HEK293T (cell line): ENCODE results near the gene HMCN2.
"Not testable (repeated sequence)": the region's sequence is repeated elsewhere in the genome, so short reads cannot be mapped to it uniquely, and the experiment has no call there.

Experiments used
- CTCF ChIA-PET: fragments of 350-600 bp; formaldehyde crosslinking; extraction: SDS; loops from one replicate; lab custom pipeline; 2021; ENCODE audit warnings: antibody characterized with exemption, inconsistent platforms; lab: Yijun Ruan, JAX
- POLR2A ChIA-PET: fragments of 350-600 bp; formaldehyde crosslinking; extraction: SDS; loops from one replicate; lab custom pipeline; 2020; ENCODE audit warnings: antibody characterized with exemption, inconsistent platforms; lab: Yijun Ruan, JAX
- DNase-seq: peaks from one replicate; pipeline ENCODE4 v3.0.0; 2012; ENCODE audit warnings: mixed read lengths; ENCODE audit errors: extremely low spot score
- ARNT ChIP-seq: fragments of 450-650 bp; IDR thresholded peaks from 2 replicates; pipeline ENCODE4 v1.6.1; 2017; ENCODE audit warnings: mild to moderate bottlenecking
- BHLHE40 ChIP-seq: fragments of 450-650 bp; IDR thresholded peaks from 2 replicates; pipeline ENCODE4 v1.6.1; 2016; ENCODE audit warnings: mild to moderate bottlenecking, moderate library complexity, borderline replicate concordance
- CTBP1 ChIP-seq: fragments of 450-650 bp; IDR thresholded peaks from 2 replicates; pipeline ENCODE4 v1.6.1; 2016; ENCODE audit warnings: borderline replicate concordance
- ELF4 ChIP-seq: fragments of 450-650 bp; IDR thresholded peaks from 2 replicates; pipeline ENCODE4 v1.6.1; 2017; ENCODE audit warnings: antibody characterized with exemption
- FOXA1 ChIP-seq: fragments of 450-650 bp; IDR thresholded peaks from 2 replicates; pipeline ENCODE4 v1.6.1; 2016; ENCODE audit warnings: mild to moderate bottlenecking
- FOXK2 ChIP-seq: fragments of 450-650 bp; IDR thresholded peaks from 2 replicates; pipeline ENCODE4 v1.6.1; 2016; ENCODE audit warnings: mild to moderate bottlenecking
- FOXM1 ChIP-seq: fragments of 450-650 bp; IDR thresholded peaks from 2 replicates; pipeline ENCODE4 v1.6.1; 2017; ENCODE audit warnings: mild to moderate bottlenecking, borderline replicate concordance
- HDGF ChIP-seq: fragments of 450-650 bp; IDR thresholded peaks from 2 replicates; pipeline ENCODE4 v1.6.1; 2017; ENCODE audit warnings: antibody characterized with exemption, borderline replicate concordance
- L3MBTL2 ChIP-seq: fragments of 450-650 bp; conservative IDR thresholded peaks from 2 replicates; pipeline ENCODE4 v1.6.1; 2016; ENCODE audit warnings: mild to moderate bottlenecking
- LEF1 ChIP-seq: fragments of 450-650 bp; IDR thresholded peaks from 2 replicates; pipeline ENCODE4 v1.6.1; 2017; ENCODE audit warnings: mild to moderate bottlenecking, borderline replicate concordance
- NFRKB ChIP-seq: fragments of 450-650 bp; IDR thresholded peaks from 2 replicates; pipeline ENCODE4 v1.6.1; 2016; ENCODE audit warnings: mild to moderate bottlenecking, moderate library complexity
- SP1 ChIP-seq: fragments of 450-650 bp; IDR thresholded peaks from 2 replicates; pipeline ENCODE4 v1.6.1; 2017
- SUZ12 ChIP-seq: fragments of 450-650 bp; IDR thresholded peaks from 2 replicates; pipeline ENCODE4 v1.6.1; 2016; ENCODE audit warnings: mild to moderate bottlenecking
- TARDBP ChIP-seq: fragments of 450-650 bp; IDR thresholded peaks from 2 replicates; pipeline ENCODE4 v1.6.1; 2016
- ZNF384 ChIP-seq: fragments of 450-650 bp; IDR thresholded peaks from 2 replicates; pipeline ENCODE4 v1.6.1; 2016
- TF ChIP-seq, protein P1 (sequence below): fragments of 450-650 bp; IDR thresholded peaks from 2 replicates; pipeline ENCODE4 v1.6.1; 2016

HMCN2 gene

DNA sequence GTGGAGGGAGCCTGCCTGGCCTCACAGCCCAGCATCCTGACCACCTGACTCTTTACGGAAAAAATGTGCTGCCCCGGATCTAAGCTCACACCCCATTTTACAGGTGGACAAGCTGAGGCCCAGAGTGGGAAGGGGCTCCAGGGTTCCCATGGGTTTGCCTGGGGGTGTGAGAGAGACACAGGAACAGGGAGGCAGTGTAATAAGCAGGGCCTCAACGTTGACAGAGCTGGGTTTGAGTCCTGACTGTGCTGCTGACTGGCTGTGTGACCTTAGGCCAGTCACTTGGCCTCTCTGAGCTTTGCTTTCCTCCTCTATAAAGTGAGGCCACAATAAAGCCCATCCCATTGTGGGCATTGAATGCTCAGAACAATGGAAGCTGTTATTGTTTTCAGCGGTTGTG, 73.7 kb downstream of the HMCN2 start:
- DNase-seq, result no peak
- POLR2A ChIA-PET, result no interaction called here
- no peak for TF ChIP-seq ELF4
- no peak for TF ChIP-seq BHLHE40
- no peak for TF ChIP-seq L3MBTL2
- no peak for TF ChIP-seq ZNF384
- TF ChIP-seq, protein P1, sequence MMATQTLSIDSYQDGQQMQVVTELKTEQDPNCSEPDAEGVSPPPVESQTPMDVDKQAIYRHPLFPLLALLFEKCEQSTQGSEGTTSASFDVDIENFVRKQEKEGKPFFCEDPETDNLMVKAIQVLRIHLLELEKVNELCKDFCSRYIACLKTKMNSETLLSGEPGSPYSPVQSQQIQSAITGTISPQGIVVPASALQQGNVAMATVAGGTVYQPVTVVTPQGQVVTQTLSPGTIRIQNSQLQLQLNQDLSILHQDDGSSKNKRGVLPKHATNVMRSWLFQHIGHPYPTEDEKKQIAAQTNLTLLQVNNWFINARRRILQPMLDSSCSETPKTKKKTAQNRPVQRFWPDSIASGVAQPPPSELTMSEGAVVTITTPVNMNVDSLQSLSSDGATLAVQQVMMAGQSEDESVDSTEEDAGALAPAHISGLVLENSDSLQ, result no peak
- TF ChIP-seq TARDBP, result no peak
- TF ChIP-seq FOXA1, result no peak
- no peak for TF ChIP-seq FOXM1
- TF ChIP-seq SUZ12, result no peak
- CTCF ChIA-PET, result no interaction called here

DNA sequence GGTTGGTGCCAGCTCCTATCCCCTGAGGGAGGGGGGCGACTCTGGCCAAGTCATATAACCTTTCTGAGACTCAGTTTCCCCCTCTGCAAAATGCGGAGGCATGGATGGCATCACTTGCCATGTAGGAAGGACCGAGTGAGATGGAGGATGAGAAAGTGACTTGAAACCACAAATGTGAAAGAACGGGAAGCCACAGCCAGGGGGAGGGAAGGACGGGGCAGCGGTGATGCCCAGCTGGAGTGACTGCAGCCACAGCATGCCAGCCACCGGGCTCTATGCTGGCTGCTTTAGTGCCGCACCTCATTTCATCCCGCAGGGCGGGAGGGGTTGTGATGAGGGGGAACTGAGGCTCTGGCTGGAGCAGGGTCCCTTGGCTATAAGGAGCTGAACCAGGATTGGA, 74.5 kb downstream of the HMCN2 start:
- ChIA-PET POLR2A (no interaction called here), CTCF (interaction anchor here (0.5 kb wide), 1 partner anchor 270 kb away, joined by 7 read pairs; no protein-coding TSS in a partner anchor)
- DNase-seq, result no peak
- TF ChIP-seq FOXA1 (no peak), ARNT (no peak), ELF4 (no peak), LEF1 (no peak), SP1 (no peak), CTBP1 (no peak), FOXK2 (no peak)
- TF ChIP-seq, protein P1, result no peak

DNA sequence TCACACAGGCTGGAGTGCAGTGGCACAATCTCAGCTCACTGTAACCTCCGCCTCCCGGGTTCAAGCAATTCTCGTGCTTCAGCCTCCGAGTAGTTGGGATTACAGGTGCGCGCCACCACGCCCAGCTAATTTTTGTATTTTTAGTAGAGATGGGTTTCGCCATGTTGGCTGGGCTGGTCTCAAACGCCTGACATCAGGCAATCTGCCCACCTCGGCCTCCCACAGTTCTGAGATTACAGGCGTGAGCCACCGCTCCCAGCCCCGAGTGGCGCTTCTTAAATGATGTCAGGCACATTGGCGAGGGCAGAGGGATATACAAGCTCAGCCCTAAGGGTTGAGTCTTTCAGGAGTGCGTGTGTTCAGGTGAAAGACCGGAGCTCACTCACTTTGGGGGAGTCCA, 75.0 kb downstream of the HMCN2 start:
- DNase-seq, POLR2A ChIA-PET: not testable (repeated sequence)
- CTCF ChIA-PET, result interaction anchor here (0.6 to 0.7 kb wide), 2 partner anchors 11 to 1142 kb away, joined by 3 read pairs; no protein-coding TSS in a partner anchor

DNA sequence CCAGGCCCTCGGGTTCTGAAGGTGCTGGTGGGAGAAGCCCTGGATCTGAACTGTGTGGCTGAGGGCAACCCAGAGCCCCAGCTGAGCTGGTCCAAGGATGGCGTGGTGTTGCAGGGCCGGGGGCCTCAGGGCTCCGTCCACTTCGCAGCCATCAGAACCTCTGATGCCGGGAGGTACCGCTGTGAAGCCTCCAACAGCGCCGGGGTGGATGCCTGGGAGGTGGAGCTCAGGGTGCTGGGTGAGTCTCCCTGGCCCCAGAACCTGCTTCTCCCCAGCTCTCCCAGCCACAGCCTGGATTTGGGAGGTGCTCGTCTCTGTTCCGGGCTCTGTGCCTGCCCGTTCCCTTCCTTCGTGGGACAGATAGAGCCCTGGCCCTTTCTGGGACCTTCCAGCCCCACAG, 75.6 kb downstream of the HMCN2 start:
- ChIA-PET CTCF (interaction anchor here (0.6 kb wide), 1 partner anchor 11 kb away, joined by 3 read pairs; no protein-coding TSS in a partner anchor), POLR2A (no interaction called here)
- DNase-seq, result no peak
- TF ChIP-seq L3MBTL2 (no peak), LEF1 (no peak), CTBP1 (no peak), ZNF384 (no peak), FOXM1 (no peak), TARDBP (no peak), SP1 (no peak), SUZ12 (no peak), ELF4 (no peak), FOXA1 (no peak), ARNT (no peak), FOXK2 (no peak), NFRKB (no peak), BHLHE40 (no peak), HDGF (no peak)
- TF ChIP-seq, protein P1, result no peak

DNA sequence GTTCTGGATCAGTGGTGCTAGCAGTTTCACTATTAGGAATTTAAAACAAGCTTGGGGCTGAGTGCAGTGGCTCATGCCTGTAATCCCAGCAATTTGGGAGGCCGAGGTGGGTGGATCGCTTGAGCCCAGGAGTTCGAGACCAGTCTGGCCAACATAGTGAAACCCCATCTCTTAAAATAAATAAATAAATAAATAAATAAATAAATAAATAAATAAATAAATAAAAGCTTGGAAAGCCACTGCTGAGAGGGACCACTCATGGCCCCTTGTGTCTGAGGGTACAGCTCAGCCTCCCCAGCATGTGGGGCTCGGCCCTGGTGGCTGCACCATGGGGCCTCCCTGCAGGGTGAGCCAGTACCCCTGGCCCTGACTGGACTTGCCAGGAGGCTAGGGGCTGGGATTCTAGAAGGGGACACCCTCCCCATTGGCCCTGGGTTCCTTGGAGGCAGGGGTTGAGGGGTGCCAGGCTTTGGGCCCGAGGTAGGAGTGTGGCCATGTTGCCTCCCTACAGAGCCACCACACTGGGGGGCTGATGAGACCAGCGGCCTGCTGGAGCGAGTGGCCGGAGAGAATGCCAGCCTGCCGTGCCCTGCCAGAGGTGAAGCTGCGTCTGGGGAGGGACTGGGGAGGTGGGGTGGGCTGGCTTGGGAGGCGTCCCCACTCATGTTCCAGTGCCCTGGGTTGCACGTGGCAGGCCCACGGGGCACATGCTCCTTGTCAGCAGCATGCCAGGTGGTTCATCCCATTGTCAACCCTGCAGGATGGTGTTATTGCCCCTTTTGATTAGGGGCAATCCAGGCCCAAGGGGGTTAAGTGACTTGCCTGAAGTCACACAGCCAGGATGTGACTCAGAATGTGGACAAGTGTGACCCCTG, 76.5 kb downstream of the HMCN2 start:
- POLR2A ChIA-PET, result no interaction called here
- no peak for TF ChIP-seq FOXA1
- TF ChIP-seq SP1, result no peak
- no peak for TF ChIP-seq FOXM1
- TF ChIP-seq ELF4, result no peak
- TF ChIP-seq BHLHE40, result no peak
- TF ChIP-seq SUZ12, result no peak
- no peak for TF ChIP-seq HDGF
- TF ChIP-seq LEF1, result no peak
- no peak for DNase-seq
- CTCF ChIA-PET, result no interaction called here

DNA sequence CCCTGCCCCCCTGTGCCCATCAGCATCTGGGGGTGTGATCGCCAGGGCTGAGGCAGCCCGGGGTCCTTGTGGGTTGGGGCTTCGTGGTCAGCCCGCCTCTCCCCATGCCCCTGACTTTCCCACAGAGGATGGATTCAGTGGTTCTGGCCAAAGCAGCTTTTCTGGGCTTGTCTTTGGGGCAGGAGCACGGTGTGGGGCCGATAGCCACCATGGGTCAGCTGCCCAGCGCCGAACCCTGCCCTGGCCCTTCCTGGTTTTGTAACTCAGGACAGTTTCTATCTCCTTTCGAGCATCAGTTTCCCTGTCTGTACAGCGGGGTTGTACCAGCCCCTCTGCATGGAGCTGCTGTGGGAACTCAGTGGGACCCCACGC, 77.1 kb downstream of the HMCN2 start:
- TF ChIP-seq SUZ12 (no peak), SP1 (no peak), ZNF384 (no peak), CTBP1 (no peak), ELF4 (no peak), ARNT (no peak)
- ChIA-PET POLR2A (no interaction called here), CTCF (no interaction called here)
- no peak for DNase-seq

DNA sequence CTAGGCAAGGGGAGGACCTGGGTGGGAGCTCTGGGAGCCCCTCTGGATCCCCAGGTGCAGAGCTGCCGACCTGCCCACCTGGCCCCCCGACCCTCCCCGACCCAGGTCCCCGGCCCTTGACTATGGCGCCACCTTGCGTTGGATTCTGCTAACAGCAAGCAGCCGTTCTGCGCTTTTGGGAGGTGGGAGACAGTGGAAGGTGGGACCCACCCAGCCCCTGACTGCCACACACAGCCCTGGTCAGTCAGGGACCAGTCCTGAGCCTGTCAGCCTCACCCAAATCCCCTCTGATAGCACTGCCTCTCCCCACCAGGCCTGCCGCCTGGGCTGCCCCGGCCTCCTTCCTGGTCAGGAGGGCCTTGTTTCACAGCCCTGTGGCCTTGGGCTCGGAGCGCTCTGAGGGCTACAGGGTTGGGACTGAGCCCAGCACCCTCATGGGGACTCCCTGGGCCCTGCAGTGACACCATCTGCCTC, 77.9 kb downstream of the HMCN2 start:
- TF ChIP-seq, protein P1, result no peak
- TF ChIP-seq SP1, result no peak
- TF ChIP-seq TARDBP, result no peak
- TF ChIP-seq FOXA1, result no peak
- TF ChIP-seq L3MBTL2, result no peak
- no peak for TF ChIP-seq ARNT
- TF ChIP-seq FOXK2, result no peak
- no peak for TF ChIP-seq HDGF
- TF ChIP-seq NFRKB, result no peak
- no peak for TF ChIP-seq SUZ12
- TF ChIP-seq FOXM1, result no peak
- TF ChIP-seq BHLHE40, result no peak
- no peak for TF ChIP-seq ELF4
- TF ChIP-seq ZNF384, result no peak
- no peak for TF ChIP-seq CTBP1
- no peak for TF ChIP-seq LEF1
- ChIA-PET CTCF (no interaction called here), POLR2A (no interaction called here)

More for the DNA sequence above, 77.9 kb downstream of the HMCN2 start:
- peak; percentile 66 for DNase-seq
